Measurements from ENCODE around the gene APBA3. TPM values are rescaled to one million over a fixed set of nuclear protein-coding genes. Genes with fewer than 3 reads are reported as not detected.

Gene APBA3
- total and polyA plus RNA-seq, 4 donors, result 16.5 to 38.0 (median 22.6) TPM

DNA sequence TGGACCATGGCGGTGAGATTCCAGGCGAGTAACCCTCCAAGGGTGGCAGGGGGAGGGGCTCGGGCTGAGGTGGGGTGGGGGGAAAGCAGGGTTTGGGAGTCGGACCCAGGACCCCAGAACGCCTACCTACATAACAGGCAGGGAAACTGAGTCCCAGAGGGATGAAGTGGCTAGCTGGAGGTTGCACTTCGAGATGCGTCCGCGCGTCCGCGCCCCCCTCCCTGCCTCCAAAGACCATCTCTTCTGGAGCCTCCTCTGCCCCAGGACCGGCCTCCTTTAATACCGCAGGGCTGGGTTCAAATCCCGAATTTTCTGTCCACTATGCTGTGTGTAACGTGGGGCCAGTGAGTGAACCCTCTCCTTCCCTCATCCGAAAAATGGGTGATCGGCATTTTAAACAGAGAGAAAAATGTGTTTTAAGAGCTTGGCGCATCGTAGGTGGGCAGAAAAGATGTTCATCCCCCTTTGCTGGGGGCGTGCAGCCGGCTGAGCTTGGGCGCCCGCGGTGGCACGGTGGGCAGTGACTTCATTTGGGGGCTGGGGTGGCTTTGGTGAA, 39.5 kb downstream of the APBA3 start:
- Histone ChIP-seq H3K4me3 (no peak overlapping the region), H3K4me1 (ENCODE audit: control insufficient read depth in 5 of 5, insufficient read depth in 5 of 5, low read length in 5 of 5) (peaks cover 0 to 2% (median 0%) of the 10 kb centered on the region in 5 donors), H3K9me3 (ENCODE audit: control insufficient read depth in 4 of 4, insufficient read depth in 3 of 4, low read length in 3 of 4) (peaks cover 0 to 2% (median 0%) of the 10 kb centered on the region in 4 donors), H3K27ac (ENCODE audit: low read depth in 1 of 2, low read length in 1 of 2) (no peak overlapping the region), H3K36me3 (ENCODE audit: control insufficient read depth in 4 of 4, insufficient read depth in 4 of 4, low read length in 4 of 4) (no peaks in the 10 kb centered on the region), H3K9ac (ENCODE audit: insufficient read depth in 1 of 2, low read length in 2 of 2) (no peak overlapping the region), H3K27me3 (ENCODE audit: control insufficient read depth in 3 of 3, insufficient read depth in 3 of 3, low read length in 2 of 3) (peaks cover 0 to 24% (median 11%) of the 10 kb centered on the region in 3 donors)
- TF ChIP-seq, protein P1, sequence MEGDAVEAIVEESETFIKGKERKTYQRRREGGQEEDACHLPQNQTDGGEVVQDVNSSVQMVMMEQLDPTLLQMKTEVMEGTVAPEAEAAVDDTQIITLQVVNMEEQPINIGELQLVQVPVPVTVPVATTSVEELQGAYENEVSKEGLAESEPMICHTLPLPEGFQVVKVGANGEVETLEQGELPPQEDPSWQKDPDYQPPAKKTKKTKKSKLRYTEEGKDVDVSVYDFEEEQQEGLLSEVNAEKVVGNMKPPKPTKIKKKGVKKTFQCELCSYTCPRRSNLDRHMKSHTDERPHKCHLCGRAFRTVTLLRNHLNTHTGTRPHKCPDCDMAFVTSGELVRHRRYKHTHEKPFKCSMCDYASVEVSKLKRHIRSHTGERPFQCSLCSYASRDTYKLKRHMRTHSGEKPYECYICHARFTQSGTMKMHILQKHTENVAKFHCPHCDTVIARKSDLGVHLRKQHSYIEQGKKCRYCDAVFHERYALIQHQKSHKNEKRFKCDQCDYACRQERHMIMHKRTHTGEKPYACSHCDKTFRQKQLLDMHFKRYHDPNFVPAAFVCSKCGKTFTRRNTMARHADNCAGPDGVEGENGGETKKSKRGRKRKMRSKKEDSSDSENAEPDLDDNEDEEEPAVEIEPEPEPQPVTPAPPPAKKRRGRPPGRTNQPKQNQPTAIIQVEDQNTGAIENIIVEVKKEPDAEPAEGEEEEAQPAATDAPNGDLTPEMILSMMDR (IDR thresholded peaks at IDR 0.05; ENCODE audit: control extremely low read depth, extremely low read depth), result no peak
- 4 to 7% methylated on average over 24 to 26 of the region's 26 CpGs for WGBS, 2 donors
- ATAC-seq (ENCODE audit: insufficient read depth, low FRiP score), result no peak
- no peak for DNase-seq

DNA sequence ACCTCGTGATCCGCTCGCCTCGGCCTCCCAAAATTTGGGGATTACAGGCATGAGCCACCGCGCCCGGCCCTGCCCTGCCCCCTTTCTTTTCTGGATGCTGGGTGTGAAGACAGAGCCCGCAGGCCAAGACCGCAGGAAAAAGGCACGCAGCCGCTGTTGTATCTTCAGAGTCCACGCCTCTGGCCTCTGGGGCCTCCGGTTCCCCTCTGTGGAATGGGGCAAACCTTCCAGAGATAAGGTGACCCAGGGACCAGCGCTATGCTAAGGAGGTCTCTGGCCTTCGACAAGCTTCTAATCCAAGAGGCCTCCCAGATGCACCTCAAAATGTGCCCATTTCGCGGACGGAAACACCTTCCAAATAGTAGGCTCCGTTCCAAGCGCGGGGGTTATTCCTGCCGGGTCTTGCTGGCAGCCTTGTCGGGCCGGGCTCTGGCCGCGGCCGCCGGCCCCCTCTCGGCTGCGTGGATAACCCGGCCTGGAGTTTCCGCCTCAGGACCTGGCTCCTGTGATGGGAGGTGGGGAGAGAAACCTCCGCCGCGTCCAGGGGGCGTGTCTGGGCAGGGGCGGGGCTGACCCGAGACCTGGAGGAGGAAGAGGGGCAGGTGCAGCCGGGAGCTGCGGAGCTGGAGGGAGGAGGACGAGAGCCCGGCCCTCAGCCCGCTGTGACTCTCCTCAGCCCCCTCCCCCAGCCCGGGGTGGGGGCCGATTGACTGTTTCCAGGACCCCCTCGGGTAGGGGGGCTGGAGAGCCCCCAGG, 40.2 kb downstream of the APBA3 start:
- DNase-seq (peak; percentile 75 to 88 (median 88)), ATAC-seq (ENCODE audit: insufficient read depth, low FRiP score) (peak; percentile 92)
- H3K4me1 ChIP-seq (ENCODE audit: control insufficient read depth in 5 of 5, insufficient read depth in 5 of 5, low read length in 5 of 5), result peaks cover 0 to 2% (median 0%) of the 10 kb centered on the region in 5 donors
- peaks cover 0 to 24% (median 11%) of the 10 kb centered on the region in 3 donors for H3K27me3 ChIP-seq (ENCODE audit: control insufficient read depth in 3 of 3, insufficient read depth in 3 of 3, low read length in 2 of 3)
- no peak overlapping the region for H3K4me3 ChIP-seq
- H3K27ac ChIP-seq (ENCODE audit: low read depth in 1 of 2, low read length in 1 of 2), result no peak overlapping the region
- H3K9ac ChIP-seq (ENCODE audit: insufficient read depth in 1 of 2, low read length in 2 of 2), result no peak overlapping the region
- TF ChIP-seq, protein P1 (IDR thresholded peaks at IDR 0.05; ENCODE audit: control extremely low read depth, extremely low read depth), result peak; percentile 12
- H3K36me3 ChIP-seq (ENCODE audit: control insufficient read depth in 4 of 4, insufficient read depth in 4 of 4, low read length in 4 of 4), result no peaks in the 10 kb centered on the region
- 18 to 19% methylated on average over 45 to 46 of the region's 46 CpGs for whole genome bisulfite sequencing, 2 donors
- H3K9me3 ChIP-seq (ENCODE audit: control insufficient read depth in 4 of 4, insufficient read depth in 3 of 4, low read length in 3 of 4), result peaks cover 0 to 2% (median 0%) of the 10 kb centered on the region in 4 donors

DNA sequence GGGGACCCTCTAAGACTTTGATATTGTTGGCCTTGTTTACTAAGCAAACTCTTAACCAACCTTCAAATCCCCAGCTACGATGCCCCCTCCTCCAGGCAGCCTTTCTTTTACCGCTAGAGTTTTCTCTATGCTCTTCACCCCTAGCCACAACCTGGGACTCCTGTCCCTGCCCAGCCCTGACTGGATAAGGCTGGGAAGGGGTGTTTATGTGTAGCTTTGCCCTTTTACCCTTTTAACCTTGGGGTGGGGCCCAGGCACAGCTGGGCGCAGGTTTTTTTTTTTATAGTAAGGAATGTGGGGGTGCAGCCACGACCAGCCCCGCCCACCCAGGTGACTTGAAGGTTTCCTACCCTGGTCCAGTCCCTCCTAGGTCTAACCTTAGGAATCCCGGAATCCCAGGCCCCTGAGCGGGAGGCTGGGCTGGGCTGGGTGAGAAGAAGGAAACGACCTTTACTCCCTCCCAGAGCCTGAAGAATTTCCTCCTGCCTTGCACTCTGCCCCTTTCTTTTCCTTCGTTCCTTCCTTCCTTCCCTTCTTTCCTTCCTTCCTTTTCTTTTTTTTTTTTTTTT, 41.1 kb downstream of the APBA3 start:
- H3K4me3 ChIP-seq, result no peak overlapping the region
- WGBS, 2 donors, result 25 to 30% methylated on average over 9 of the region's 9 CpGs
- peaks cover 0 to 2% (median 0%) of the 10 kb centered on the region in 4 donors for H3K9me3 ChIP-seq (ENCODE audit: control insufficient read depth in 4 of 4, insufficient read depth in 3 of 4, low read length in 3 of 4)
- DNase-seq, result no peak
- peaks cover 0 to 24% (median 11%) of the 10 kb centered on the region in 3 donors for H3K27me3 ChIP-seq (ENCODE audit: control insufficient read depth in 3 of 3, insufficient read depth in 3 of 3, low read length in 2 of 3)
- H3K36me3 ChIP-seq (ENCODE audit: control insufficient read depth in 4 of 4, insufficient read depth in 4 of 4, low read length in 4 of 4), result no peaks in the 10 kb centered on the region
- H3K4me1 ChIP-seq (ENCODE audit: control insufficient read depth in 5 of 5, insufficient read depth in 5 of 5, low read length in 5 of 5), result peaks cover 0 to 2% (median 0%) of the 10 kb centered on the region in 5 donors
- no peak overlapping the region for H3K9ac ChIP-seq (ENCODE audit: insufficient read depth in 1 of 2, low read length in 2 of 2)
- H3K27ac ChIP-seq (ENCODE audit: low read depth in 1 of 2, low read length in 1 of 2), result no peak overlapping the region
- no peak for ATAC-seq (ENCODE audit: insufficient read depth, low FRiP score)
- TF ChIP-seq, protein P1 (IDR thresholded peaks at IDR 0.05; ENCODE audit: control extremely low read depth, extremely low read depth), result no peak

All from lung (tissue), 12 donors.